HepG2 (cell line): ENCODE results near the gene SLC7A6OS. TPM values are rescaled to one million over a fixed set of nuclear protein-coding genes. Genes with fewer than 3 reads are reported as not detected.

ENCODE experiments used
- ARNT ChIP-seq: fragments of 450-650 bp; IDR thresholded peaks from 2 replicates; pipeline ENCODE4 v1.6.1; 2017
- ATAD3A ChIP-seq: sonication (generic); formaldehyde crosslinking; IDR thresholded peaks from 2 replicates; pipeline ENCODE4 v1.4.0; 2020; ENCODE audit warnings: missing genetic modification reagents
- ATRX ChIP-seq: sonication (generic); formaldehyde crosslinking; IDR thresholded peaks from 2 replicates; pipeline ENCODE4 v1.4.0; 2020; ENCODE audit warnings: missing genetic modification reagents, borderline replicate concordance
- ETV5 ChIP-seq: IDR thresholded peaks from 2 replicates; pipeline ENCODE4 v1.6.1; 2018; ENCODE audit warnings: missing biosample characterization, missing genetic modification reagents, inconsistent platforms, borderline replicate concordance
- GFI1 ChIP-seq: sonication (generic); formaldehyde crosslinking; IDR thresholded peaks from 2 replicates; pipeline ENCODE4 v1.5.0; 2020; ENCODE audit warnings: missing genetic modification reagents, mild to moderate bottlenecking, borderline replicate concordance
- HMG20B ChIP-seq: conservative IDR thresholded peaks from 2 replicates; pipeline ENCODE4 v1.6.1; 2016; ENCODE audit warnings: missing genetic modification reagents, missing compliant biosample characterization
- HMGXB4 ChIP-seq, 2 experiments: sonication (generic) in 1 of 2; formaldehyde crosslinking in 1 of 2; IDR thresholded peaks; 2 replicates each; pipeline versions ENCODE4 v1.4.0 to v1.6.1; 2018 to 2020; ENCODE audit warnings: missing genetic modification reagents in 2 of 2, borderline replicate concordance in 1 of 2, low read depth in 1 of 2, mild to moderate bottlenecking in 1 of 2, missing biosample characterization in 1 of 2
- HNF4A ChIP-seq: sonication (generic); formaldehyde crosslinking; IDR thresholded peaks from 2 replicates; pipeline ENCODE4 v1.4.0; 2020; ENCODE audit warnings: missing genetic modification reagents
- KAT7 ChIP-seq: IDR thresholded peaks from 2 replicates; pipeline ENCODE4 v1.6.1; 2018; ENCODE audit warnings: borderline replicate concordance, missing compliant biosample characterization
- KDM3A ChIP-seq: IDR thresholded peaks from 2 replicates; pipeline ENCODE4 v1.6.1; 2018; ENCODE audit warnings: low read depth, missing compliant biosample characterization
- KLF9 ChIP-seq: IDR thresholded peaks from 2 replicates; pipeline ENCODE4 v1.6.1; 2016; ENCODE audit warnings: low read depth
- MAFK ChIP-seq, 2 experiments: IDR thresholded peaks in 1 of 2; conservative IDR thresholded peaks in 1 of 2; 2 replicates each; pipeline ENCODE4 v1.6.1; 2011; ENCODE audit warnings: improper control_type of control experiment in 2 of 2, low read length in 2 of 2
- MEIS2 ChIP-seq: sonication (generic); formaldehyde crosslinking; IDR thresholded peaks from 2 replicates; pipeline ENCODE4 v1.9.0; 2021; ENCODE audit warnings: mild to moderate bottlenecking, missing genetic modification reagents
- MYC ChIP-seq: sonication (generic); formaldehyde crosslinking; IDR thresholded peaks from 2 replicates; pipeline ENCODE4 v1.9.0; 2021; ENCODE audit warnings: missing genetic modification reagents, borderline replicate concordance
- NCOR1 ChIP-seq: fragments of 200-600 bp; sonication (generic); IDR thresholded peaks from 2 replicates; pipeline ENCODE4 v1.7.0; 2017; ENCODE audit warnings: antibody characterized with exemption, low read length, borderline replicate concordance
- REL ChIP-seq: sonication (generic); formaldehyde crosslinking; conservative IDR thresholded peaks from 2 replicates; pipeline ENCODE4 v1.8.0; 2022; ENCODE audit warnings: mild to moderate bottlenecking, missing genetic modification reagents, moderate library complexity
- SRF ChIP-seq: IDR thresholded peaks from 2 replicates; pipeline ENCODE4 v1.6.1; 2011; ENCODE audit warnings: mild to moderate bottlenecking, low read depth, low read length, moderate library complexity
- TFE3 ChIP-seq: IDR thresholded peaks from 2 replicates; pipeline ENCODE4 v1.6.1; 2016
- XRCC5 ChIP-seq: fragments of 200-400 bp; formaldehyde crosslinking; optimal IDR thresholded peaks from 2 replicates; pipeline ENCODE3; 2017; ENCODE audit warnings: mild to moderate bottlenecking, low read length
- ZBTB10 ChIP-seq: sonication (generic); formaldehyde crosslinking; IDR thresholded peaks from 2 replicates; pipeline ENCODE4 v1.4.0; 2020; ENCODE audit warnings: missing genetic modification reagents, borderline replicate concordance
- ZNF224 ChIP-seq: sonication (generic); formaldehyde crosslinking; IDR thresholded peaks from 2 replicates; pipeline ENCODE4 v1.5.0; 2020; ENCODE audit warnings: mild to moderate bottlenecking, missing genetic modification reagents
- ZNF264 ChIP-seq: sonication (generic); formaldehyde crosslinking; IDR thresholded peaks from 2 replicates; pipeline ENCODE4 v1.4.0; 2020; ENCODE audit warnings: missing genetic modification reagents
- ZNF451 ChIP-seq: sonication (generic); formaldehyde crosslinking; IDR thresholded peaks from 2 replicates; pipeline ENCODE4 v1.5.0; 2020; ENCODE audit warnings: mild to moderate bottlenecking, missing genetic modification reagents
- ZNF619 ChIP-seq: sonication (generic); formaldehyde crosslinking; IDR thresholded peaks from 2 replicates; pipeline ENCODE4 v1.4.0; 2020; ENCODE audit warnings: mild to moderate bottlenecking, missing genetic modification reagents
- ZNF772 ChIP-seq: sonication (generic); formaldehyde crosslinking; IDR thresholded peaks from 2 replicates; pipeline ENCODE4 v1.5.0; 2020; ENCODE audit warnings: mild to moderate bottlenecking, missing genetic modification reagents
- ZNF782 ChIP-seq: sonication (generic); formaldehyde crosslinking; IDR thresholded peaks from 2 replicates; pipeline ENCODE4 v1.4.0; 2020; ENCODE audit warnings: missing genetic modification reagents, mild to moderate bottlenecking, borderline replicate concordance
- polyA plus RNA-seq, 8 experiments: library from polyadenylated mRNA; depleted of rRNA in 3 of 8; stranded (reverse) in 7 of 8; unstranded in 1 of 8; fragments of >200 nt; fragmentation: Illumina TruSeq in 4 of 8; extraction: Trizol in 4 of 8; gene quantifications; 2 replicates each; pipeline versions ENCODE4 v1.2.1 to v1.2.3, GENCODE V29; 2011 to 2016; ENCODE audit warnings: low read depth in 4 of 8, missing spikeins in 1 of 8, mixed read lengths in 1 of 8; ENCODE audit not compliant: insufficient read depth in 1 of 8
- total RNA-seq, 5 experiments: library from RNA; depleted of rRNA; stranded (reverse); fragments of >200 nt; fragmentation: Illumina TruSeq; extraction: Trizol; gene quantifications; 2 replicates each; pipeline ENCODE4 v1.2.3, GENCODE V29; 2016; ENCODE audit warnings: low read depth in 1 of 5

The SLC7A6OS gene
- total and polyA plus RNA-seq, 2 of the 13 experiments (the other 11 are each of a cell fraction or from before 2014, with no cell fraction given) = 11.2 to 21.5 TPM

- TF ChIP-seq MEIS2 (CRISPR knock-in tag) (peak; percentile 99), ATRX (peak; percentile 90; the same call in 1 of the 2 replicates), ARNT (no peak), ZBTB10 (peak; percentile 95), KDM3A (peak; percentile 99), SRF (peak; percentile 57; the same call in 1 of the 2 replicates), HNF4A (peak; percentile 49; the same call in 1 of the 2 replicates), ZNF782 (CRISPR knock-in tag) (peak; percentile 99), TFE3 (CRISPR knock-in tag) (peak; percentile 97), ZNF772 (CRISPR knock-in tag) (peak; percentile 99), ZNF224 (CRISPR knock-in tag) (peak; percentile 99), ZNF619 (peak; percentile 97), REL (CRISPR knock-in tag) (peak; percentile 100), KLF9 (CRISPR knock-in tag) (peak; percentile 99), HMG20B (peak; percentile 91), GFI1 (CRISPR knock-in tag) (peak; percentile 84; the same call in 1 of the 2 replicates), ZNF451 (CRISPR knock-in tag) (peak; percentile 99), ATAD3A (CRISPR knock-in tag) (no peak), NCOR1 (peak; percentile 64; the same call in 1 of the 2 replicates), MYC (peak; percentile 97), HMGXB4 (CRISPR knock-in tag; IDR thresholded peaks at IDR 0.05; ENCODE audit: borderline replicate concordance in 1 of 2, low read depth in 1 of 2) (peak; percentile 95 to 99), ZNF264 (CRISPR knock-in tag) (peak; percentile 98), KAT7 (peak; percentile 86), XRCC5 (peak; percentile 90), ETV5 (CRISPR knock-in tag) (peak; percentile 78), MAFK (conservative IDR thresholded peaks at IDR 0.05 in 1 of 2, IDR thresholded peaks at IDR 0.05 in 1 of 2; ENCODE audit: low read length in 2 of 2) (no peak)
Measured at GRCh38 chr16:68310774-68311511, at the start of gene SLC7A6OS, which contains the start of gene PRMT7 (continued).
